Adrenal gland (tissue), 5 donors: ENCODE measurements around the gene AFP.

Source experiments
- POLR2A ChIP-seq, 2 donors: fragments of 450-650 bp; IDR thresholded peaks; one replicate each; pipeline ENCODE4 v1.6.1; 2017; ENCODE audit warnings: antibody characterized with exemption in 2 of 2, mild to moderate bottlenecking in 2 of 2, moderate library complexity in 1 of 2
- TF ChIP-seq, protein P1 (sequence below), 6 experiments: fragments of 450-650 bp in 4 of 6; fragments of 200-600 bp in 2 of 6; sonication (generic) in 1 of 6; IDR thresholded peaks; 1 replicate in 5 of 6; 2 replicates in 1 of 6; pipeline versions ENCODE4 v1.5.1 to v1.8.0; 2016 to 2021; ENCODE audit warnings: antibody characterized with exemption in 6 of 6, mild to moderate bottlenecking in 2 of 6, moderate library complexity in 1 of 6
- donor health status: DM: no; HTN: no; CAD: no.

DNA sequence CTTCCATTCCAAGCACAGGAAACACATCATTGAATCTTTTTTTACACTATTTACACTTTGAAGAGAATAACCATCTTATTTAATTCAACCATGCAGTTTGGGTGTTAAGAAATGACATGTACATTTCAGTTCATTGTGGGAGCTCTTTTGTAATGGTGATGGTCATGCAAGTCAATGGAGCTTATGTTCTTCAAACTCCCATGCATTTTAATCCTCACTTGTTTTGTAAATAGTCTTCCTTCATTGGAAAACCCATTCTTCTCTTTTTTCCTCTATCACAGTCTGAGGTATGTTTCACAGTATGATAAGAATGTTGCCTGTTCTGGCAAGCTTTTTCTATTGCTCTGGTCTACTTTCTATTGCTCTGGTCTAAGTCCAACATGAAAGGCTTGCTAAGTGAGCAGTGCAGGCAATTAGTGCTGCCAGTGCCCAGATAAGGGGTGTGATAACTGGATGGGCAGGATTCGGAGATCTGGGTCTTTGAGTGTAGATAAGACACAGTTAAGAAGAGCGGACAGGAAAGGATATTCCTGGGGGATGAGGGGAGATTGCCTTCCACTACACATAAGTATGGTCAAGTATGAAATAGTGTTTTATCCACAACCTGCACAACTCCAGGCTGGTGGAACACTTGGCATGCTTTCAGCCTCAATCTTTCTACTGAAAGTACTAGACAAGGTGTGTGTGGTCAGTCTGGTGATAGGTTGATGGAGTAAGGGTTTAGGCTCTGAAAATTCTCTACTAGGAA is 17.1 kb downstream of the AFP start:
- TF ChIP-seq, protein P1, sequence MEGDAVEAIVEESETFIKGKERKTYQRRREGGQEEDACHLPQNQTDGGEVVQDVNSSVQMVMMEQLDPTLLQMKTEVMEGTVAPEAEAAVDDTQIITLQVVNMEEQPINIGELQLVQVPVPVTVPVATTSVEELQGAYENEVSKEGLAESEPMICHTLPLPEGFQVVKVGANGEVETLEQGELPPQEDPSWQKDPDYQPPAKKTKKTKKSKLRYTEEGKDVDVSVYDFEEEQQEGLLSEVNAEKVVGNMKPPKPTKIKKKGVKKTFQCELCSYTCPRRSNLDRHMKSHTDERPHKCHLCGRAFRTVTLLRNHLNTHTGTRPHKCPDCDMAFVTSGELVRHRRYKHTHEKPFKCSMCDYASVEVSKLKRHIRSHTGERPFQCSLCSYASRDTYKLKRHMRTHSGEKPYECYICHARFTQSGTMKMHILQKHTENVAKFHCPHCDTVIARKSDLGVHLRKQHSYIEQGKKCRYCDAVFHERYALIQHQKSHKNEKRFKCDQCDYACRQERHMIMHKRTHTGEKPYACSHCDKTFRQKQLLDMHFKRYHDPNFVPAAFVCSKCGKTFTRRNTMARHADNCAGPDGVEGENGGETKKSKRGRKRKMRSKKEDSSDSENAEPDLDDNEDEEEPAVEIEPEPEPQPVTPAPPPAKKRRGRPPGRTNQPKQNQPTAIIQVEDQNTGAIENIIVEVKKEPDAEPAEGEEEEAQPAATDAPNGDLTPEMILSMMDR (IDR thresholded peaks at IDR 0.05), result no peak
- TF ChIP-seq POLR2A (IDR thresholded peaks at IDR 0.05), result no peak
